Measurements from ENCODE around the gene DDX27.
"Not testable (repeated sequence)": the region's sequence is repeated elsewhere in the genome, so short reads cannot be mapped to it uniquely, and the experiment has no call there.

The DDX27 gene

GRCh38 chr20:49219091-49219923 is at the start of gene DDX27:
Gene DDX27 (plus strand): TSS chr20:49219416. CDS start chr20:49219449, 33 bp downstream.
- peak; percentile 94 for DNase-seq (ENCODE audit: low read depth in 2 of 2)

GRCh38 chr20:49169547-49169946 is 49.7 kb upstream of the DDX27 start:
- DNase-seq (ENCODE audit: low read depth in 2 of 2): no peak

GRCh38 chr20:49170714-49171113 is 48.5 kb upstream of the DDX27 start:
- DNase-seq (ENCODE audit: low read depth in 2 of 2): no peak

GRCh38 chr20:49171909-49172308 is 47.3 kb upstream of the DDX27 start:
- no peak for DNase-seq (ENCODE audit: low read depth in 2 of 2)

GRCh38 chr20:49172413-49172812 is 46.8 kb upstream of the DDX27 start:
- DNase-seq (ENCODE audit: low read depth in 2 of 2): no peak

- DNase-seq (ENCODE audit: low read depth in 2 of 2): no peak
Observed at GRCh38 chr20:49174183-49174582, 45.0 kb upstream of the DDX27 start.

GRCh38 chr20:49179368-49180277 is 39.6 kb upstream of the DDX27 start:
- no peak for DNase-seq (ENCODE audit: low read depth in 2 of 2)

- no peak for DNase-seq (ENCODE audit: low read depth in 2 of 2)
Observed at GRCh38 chr20:49181265-49181877, 37.8 kb upstream of the DDX27 start.

GRCh38 chr20:49183444-49183843 is 35.8 kb upstream of the DDX27 start:
- DNase-seq (ENCODE audit: low read depth in 2 of 2): no peak

GRCh38 chr20:49184084-49184501 is 35.1 kb upstream of the DDX27 start:
- DNase-seq (ENCODE audit: low read depth in 2 of 2): not testable (repeated sequence)

GRCh38 chr20:49184691-49185070 is 34.5 kb upstream of the DDX27 start:
- DNase-seq (ENCODE audit: low read depth in 2 of 2): no peak

GRCh38 chr20:49185071-49185761 is 34.0 kb upstream of the DDX27 start:
- no peak for DNase-seq (ENCODE audit: low read depth in 2 of 2)

- peak; percentile 32 to 63 for DNase-seq (ENCODE audit: low read depth in 2 of 2)
Observed at GRCh38 chr20:49186535-49187329, 32.5 kb upstream of the DDX27 start.

- DNase-seq (ENCODE audit: low read depth in 2 of 2): no peak
Observed at GRCh38 chr20:49187330-49187850, 31.8 kb upstream of the DDX27 start.

GRCh38 chr20:49187851-49188641 is 31.2 kb upstream of the DDX27 start, which contains the start of gene STAU1:
Gene STAU1 (minus strand): TSS chr20:49188334. CDS start chr20:49166201, 22,133 bp downstream.
- peak; percentile 86 to 88 for DNase-seq (ENCODE audit: low read depth in 2 of 2)

- not testable (repeated sequence) for DNase-seq (ENCODE audit: low read depth in 2 of 2)
Observed at GRCh38 chr20:49192944-49193518, 26.2 kb upstream of the DDX27 start.

- no peak for DNase-seq (ENCODE audit: low read depth in 2 of 2)
Observed at GRCh38 chr20:49199729-49200293, 19.4 kb upstream of the DDX27 start.

GRCh38 chr20:49203011-49203410 is 16.2 kb upstream of the DDX27 start:
- no peak for DNase-seq (ENCODE audit: low read depth in 2 of 2)

GRCh38 chr20:49203746-49204145 is 15.5 kb upstream of the DDX27 start:
- no peak for DNase-seq (ENCODE audit: low read depth in 2 of 2)

Data from activated CD8-positive, alpha-beta memory T cell treated with anti-CD3 and anti-CD28 coated beads for 4 hours (primary cell).